NCI-H748 treated with DMSO at 0.1 percent for 48 hours (cell line): ENCODE measurements around the gene TACR1.
"Not testable (repeated sequence)": the region's sequence is repeated elsewhere in the genome, so short reads cannot be mapped to it uniquely, and the experiment has no call there.

Experiments
- DNase-seq: peaks from one replicate; lab custom pipeline; 2025; lab: John Stamatoyannopoulos, UW

Gene TACR1

GRCh38 chr2:75194184-75194868 lies 5.0 kb downstream of the TACR1 start:
- DNase-seq = no peak

- DNase-seq = no peak
Measured at GRCh38 chr2:75192496-75192895, 6.8 kb downstream of the TACR1 start.

- no peak for DNase-seq
Measured at GRCh38 chr2:75190271-75190990, 8.9 kb downstream of the TACR1 start.

GRCh38 chr2:75186821-75187220 lies 12.5 kb downstream of the TACR1 start:
- DNase-seq = no peak

- DNase-seq = no peak
Measured at GRCh38 chr2:75182606-75183005, 16.7 kb downstream of the TACR1 start.

- DNase-seq = no peak
Measured at GRCh38 chr2:75180476-75180875, 18.8 kb downstream of the TACR1 start.

GRCh38 chr2:75177427-75177826 lies 21.9 kb downstream of the TACR1 start:
- no peak for DNase-seq

- DNase-seq = no peak
Measured at GRCh38 chr2:75175456-75175855, 23.9 kb downstream of the TACR1 start.

- DNase-seq = no peak
Measured at GRCh38 chr2:75174981-75175380, 24.3 kb downstream of the TACR1 start.

- no peak for DNase-seq
Measured at GRCh38 chr2:75174519-75174918, 24.8 kb downstream of the TACR1 start.

- no peak for DNase-seq
Measured at GRCh38 chr2:75173740-75174139, 25.6 kb downstream of the TACR1 start.

GRCh38 chr2:75171423-75171822 lies 27.9 kb downstream of the TACR1 start:
- DNase-seq = not testable (repeated sequence)

- no peak for DNase-seq
Measured at GRCh38 chr2:75170889-75171288, 28.4 kb downstream of the TACR1 start.

GRCh38 chr2:75168186-75168585 lies 31.1 kb downstream of the TACR1 start:
- no peak for DNase-seq

- DNase-seq = no peak
Measured at GRCh38 chr2:75166491-75166890, 32.8 kb downstream of the TACR1 start.

GRCh38 chr2:75162897-75163296 lies 36.4 kb downstream of the TACR1 start:
- DNase-seq = no peak

GRCh38 chr2:75162259-75162658 lies 37.1 kb downstream of the TACR1 start:
- no peak for DNase-seq

- no peak for DNase-seq
Measured at GRCh38 chr2:75157435-75157834, 41.9 kb downstream of the TACR1 start.

GRCh38 chr2:75155115-75155514 lies 44.2 kb downstream of the TACR1 start:
- no peak for DNase-seq

GRCh38 chr2:75153221-75153620 lies 46.1 kb downstream of the TACR1 start:
- DNase-seq = no peak

- not testable (repeated sequence) for DNase-seq
Measured at GRCh38 chr2:75152243-75152642, 47.1 kb downstream of the TACR1 start.

GRCh38 chr2:75147884-75148283 lies 51.4 kb downstream of the TACR1 start:
- DNase-seq = not testable (repeated sequence)

GRCh38 chr2:75146606-75147332 lies 52.6 kb downstream of the TACR1 start:
- DNase-seq = no peak
